Lower lobe of right lung (tissue), 2 donors: ENCODE data around the gene SAPCD1. TPM values are rescaled to one million over a fixed set of nuclear protein-coding genes. Genes with fewer than 3 reads are reported as not detected.
"Not testable (repeated sequence)": the region's sequence is repeated elsewhere in the genome, so short reads cannot be mapped to it uniquely, and the experiment has no call there.

ENCODE experiments used
- ATAC-seq, 2 donors: fragments of 200-7000 bp; cut with Tn5 transposase; one replicate each; pipeline ENCODE4 v1.9.1; 2020 to 2022; ENCODE audit warnings: mild to moderate bottlenecking in 2 of 2, moderate library complexity in 2 of 2
- DNase-seq: peaks from one replicate; pipeline ENCODE4 v3.0.0-alpha.2; 2020
- H3K27ac ChIP-seq: fragments of 200-600 bp; one replicate; pipeline ENCODE4 v1.8.0; 2022
- H3K27me3 ChIP-seq: fragments of 200-600 bp; one replicate; pipeline ENCODE4 v1.8.0; 2022; ENCODE audit warnings: low read depth
- H3K36me3 ChIP-seq: fragments of 200-600 bp; one replicate; pipeline ENCODE4 v1.8.0; 2022; ENCODE audit warnings: mild to moderate bottlenecking
- H3K4me1 ChIP-seq: fragments of 200-600 bp; one replicate; pipeline ENCODE4 v1.8.0; 2022
- H3K4me3 ChIP-seq: fragments of 200-600 bp; one replicate; pipeline ENCODE4 v1.8.0; 2022; ENCODE audit warnings: mild to moderate bottlenecking
- H3K9me3 ChIP-seq: fragments of 200-600 bp; one replicate; pipeline ENCODE4 v1.8.0; 2022
- CTCF ChIP-seq: fragments of 200-600 bp; IDR thresholded peaks from one replicate; pipeline ENCODE4 v1.8.0; 2022; ENCODE audit warnings: antibody characterized with exemption, mild to moderate bottlenecking
- intact Hi-C: fragments of 100-400 bp; cut with DNase I; formaldehyde crosslinking; loops from one replicate; pipeline ENCODE4 v1.11.0; 2022
- total RNA-seq: library from RNA; stranded (reverse); fragmentation: NEBNext Ultra II Directional; extraction: Animal tissue kit (Norgen Biotek cat#: 25700); gene quantifications from one replicate; pipeline ENCODE4 v1.2.1, GENCODE V29; 2021
- donor health status: DM: no; HTN: yes; CAD: no; lungs with severe emphysema.

SAPCD1 gene
- total RNA-seq, 1 donor from 2014 or later: 1.2 TPM

- no peaks in the 10 kb centered on the region for H3K9me3 ChIP-seq
- peak; percentile 49 for TF ChIP-seq CTCF
- intact Hi-C loops: no loop called here
- H3K27me3 ChIP-seq: no peaks in the 10 kb centered on the region
- no peak overlapping the region for H3K4me3 ChIP-seq
- H3K36me3 ChIP-seq: peaks cover 40% of the 10 kb centered on the region
- peaks cover 30% of the 10 kb centered on the region for H3K4me1 ChIP-seq
- DNase-seq: no peak
- no peak overlapping the region for H3K27ac ChIP-seq
- no peak for ATAC-seq
Measured at GRCh38 chr6:31791324-31792089, 29.1 kb downstream of the SAPCD1 start.

- no peak overlapping the region for H3K4me3 ChIP-seq
- no peaks in the 10 kb centered on the region for H3K9me3 ChIP-seq
- DNase-seq (no peak), ATAC-seq (no peak)
- no peak overlapping the region for H3K27ac ChIP-seq
- H3K27me3 ChIP-seq: no peaks in the 10 kb centered on the region
- peaks cover 30% of the 10 kb centered on the region for H3K4me1 ChIP-seq
- TF ChIP-seq CTCF: no peak
- H3K36me3 ChIP-seq: peaks cover 40% of the 10 kb centered on the region
- intact Hi-C loops: no loop called here
Measured at GRCh38 chr6:31792090-31792374, 29.6 kb downstream of the SAPCD1 start.

- DNase-seq (no peak), ATAC-seq (no peak)
- intact Hi-C loops: no loop called here
- Histone ChIP-seq H3K9me3 (no peaks in the 10 kb centered on the region), H3K4me1 (peaks cover 30% of the 10 kb centered on the region), H3K27ac (no peak overlapping the region), H3K27me3 (no peaks in the 10 kb centered on the region), H3K36me3 (peaks cover 40% of the 10 kb centered on the region), H3K4me3 (no peak overlapping the region)
- TF ChIP-seq CTCF: no peak
Measured at GRCh38 chr6:31792761-31793171, 30.3 kb downstream of the SAPCD1 start.

DNA sequence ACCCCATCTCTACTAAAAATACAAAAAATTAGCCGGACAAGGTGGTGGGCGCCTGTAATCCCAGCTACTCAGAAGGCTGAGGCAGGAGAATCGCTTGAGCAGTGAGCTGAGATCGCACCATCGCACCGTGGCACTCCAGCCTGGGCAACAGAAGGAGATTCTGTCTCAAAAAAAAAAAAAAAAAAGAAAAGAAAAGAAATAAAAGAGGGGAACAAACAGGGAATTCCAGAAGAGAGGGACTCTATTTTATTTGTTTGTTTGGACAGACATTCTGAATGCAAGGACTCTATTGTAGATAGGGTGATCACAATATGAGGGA lies 31.4 kb downstream of the SAPCD1 start:
- H3K27ac ChIP-seq, H3K9me3 ChIP-seq, DNase-seq, H3K27me3 ChIP-seq, intact Hi-C loops, ATAC-seq: not testable (repeated sequence)
- Histone ChIP-seq H3K4me1 (peaks cover 30% of the 10 kb centered on the region), H3K36me3 (peaks cover 38% of the 10 kb centered on the region), H3K4me3 (peak overlapping the region; percentile 94)

- Histone ChIP-seq H3K4me3 (peak overlapping the region; percentile 94), H3K4me1 (peaks cover 30% of the 10 kb centered on the region), H3K9me3 (no peaks in the 10 kb centered on the region), H3K27ac (peak overlapping the region; percentile 98), H3K36me3 (peaks cover 36% of the 10 kb centered on the region), H3K27me3 (no peaks in the 10 kb centered on the region)
- ATAC-seq (no peak), DNase-seq (no peak)
- TF ChIP-seq CTCF: no peak
- intact Hi-C loops: no loop called here
Measured at GRCh38 chr6:31794294-31794865, 31.9 kb downstream of the SAPCD1 start.

- Histone ChIP-seq H3K4me1 (peaks cover 30% of the 10 kb centered on the region), H3K27me3 (no peaks in the 10 kb centered on the region), H3K4me3 (peak overlapping the region; percentile 94), H3K9me3 (no peaks in the 10 kb centered on the region), H3K36me3 (peaks cover 32% of the 10 kb centered on the region), H3K27ac (peak overlapping the region; percentile 98)
- DNase-seq: no peak
- intact Hi-C loops: no loop called here
- no peak for TF ChIP-seq CTCF
- peak; percentile 3 to 49 for ATAC-seq
Measured at GRCh38 chr6:31794866-31795615, 32.6 kb downstream of the SAPCD1 start.
